ENCODE data around the gene C11orf52. TPM values are rescaled to one million over a fixed set of nuclear protein-coding genes. Genes with fewer than 3 reads are reported as not detected.

Gene C11orf52
- total RNA-seq, 1 experiment from 2014 or later: 4.0 TPM

DNA sequence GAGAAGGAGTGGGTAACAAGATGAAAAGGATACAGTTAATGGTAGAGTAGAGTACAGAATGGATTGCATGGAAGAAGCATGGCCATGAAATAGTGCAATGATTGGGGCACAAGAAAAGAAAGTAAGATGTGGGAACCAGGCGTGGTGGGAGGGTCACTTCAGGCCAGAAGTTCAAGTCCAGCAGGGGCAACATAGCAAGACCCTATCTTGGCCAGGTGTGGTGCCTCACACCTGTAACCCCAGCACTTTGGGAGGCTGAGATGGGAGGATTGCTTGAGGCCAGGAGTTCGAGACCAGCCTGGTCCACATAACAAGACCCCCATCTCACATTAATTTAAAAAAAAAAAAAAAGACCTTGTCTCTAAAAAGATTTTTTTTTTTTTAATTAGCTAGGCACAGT, 1.4 kb upstream of the C11orf52 start:
- no peak overlapping the region for H4K5ac ChIP-seq (ENCODE audit: insufficient read length, low read depth, low read length)
- no peak overlapping the region for H3K23ac ChIP-seq (ENCODE audit: insufficient read length, low read depth, low read length)
- H3K9ac ChIP-seq (ENCODE audit: extremely low read depth, insufficient read length, low read length): no peak overlapping the region
- no peaks in the 10 kb centered on the region for H4K20me1 ChIP-seq (ENCODE audit: control insufficient read depth, insufficient read depth, insufficient read length)
- Mint-ChIP-seq H3K4me1 (peaks cover 16 to 29% of the 10 kb centered on the region in 2 experiments), H3K27me3 (ENCODE audit: low read depth) (no peaks in the 10 kb centered on the region), H3K9me3 (no peaks in the 10 kb centered on the region), H3K27ac (no peak overlapping the region), H3K4me3 (no peak overlapping the region), H3K36me3 (ENCODE audit: insufficient read depth in 1 of 3, low read depth in 3 of 3) (no peaks in the 10 kb centered on the region)
- DNase-seq: no peak
- no peak overlapping the region for H2BK12ac ChIP-seq (ENCODE audit: insufficient read length, low read depth, low read length)
- no peaks in the 10 kb centered on the region for H3K4me1 ChIP-seq (ENCODE audit: insufficient read depth, low read length)
- H4K8ac ChIP-seq (replicated peaks; ENCODE audit: insufficient read length, low read depth, low read length): no peak overlapping the region
- TF ChIP-seq, protein P1, sequence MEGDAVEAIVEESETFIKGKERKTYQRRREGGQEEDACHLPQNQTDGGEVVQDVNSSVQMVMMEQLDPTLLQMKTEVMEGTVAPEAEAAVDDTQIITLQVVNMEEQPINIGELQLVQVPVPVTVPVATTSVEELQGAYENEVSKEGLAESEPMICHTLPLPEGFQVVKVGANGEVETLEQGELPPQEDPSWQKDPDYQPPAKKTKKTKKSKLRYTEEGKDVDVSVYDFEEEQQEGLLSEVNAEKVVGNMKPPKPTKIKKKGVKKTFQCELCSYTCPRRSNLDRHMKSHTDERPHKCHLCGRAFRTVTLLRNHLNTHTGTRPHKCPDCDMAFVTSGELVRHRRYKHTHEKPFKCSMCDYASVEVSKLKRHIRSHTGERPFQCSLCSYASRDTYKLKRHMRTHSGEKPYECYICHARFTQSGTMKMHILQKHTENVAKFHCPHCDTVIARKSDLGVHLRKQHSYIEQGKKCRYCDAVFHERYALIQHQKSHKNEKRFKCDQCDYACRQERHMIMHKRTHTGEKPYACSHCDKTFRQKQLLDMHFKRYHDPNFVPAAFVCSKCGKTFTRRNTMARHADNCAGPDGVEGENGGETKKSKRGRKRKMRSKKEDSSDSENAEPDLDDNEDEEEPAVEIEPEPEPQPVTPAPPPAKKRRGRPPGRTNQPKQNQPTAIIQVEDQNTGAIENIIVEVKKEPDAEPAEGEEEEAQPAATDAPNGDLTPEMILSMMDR (conservative IDR thresholded peaks at IDR 0.05): no peak
- no peak overlapping the region for H2AK5ac ChIP-seq (ENCODE audit: insufficient read length, low read length)
- no peak overlapping the region for H3K56ac ChIP-seq (ENCODE audit: insufficient read length, low read depth, low read length)
- H2BK20ac ChIP-seq (ENCODE audit: low read depth, low read length, poor library complexity, severe bottlenecking): no peak overlapping the region
- H4K91ac ChIP-seq (ENCODE audit: insufficient read length, low read depth, low read length): no peak overlapping the region
- H3K79me2 ChIP-seq (ENCODE audit: insufficient read depth, low read length): no peaks in the 10 kb centered on the region
- no peaks in the 10 kb centered on the region for H3K9me3 ChIP-seq (ENCODE audit: control insufficient read depth, low read depth, low read length)
- WGBS (ENCODE audit: extremely low coverage, insufficient read length, low lambda C conversion rate): no CpG with 5 or more reads among the region's 2 CpGs
- no peak overlapping the region for H3K14ac ChIP-seq (ENCODE audit: insufficient read depth, low read length)
- H3K23me2 ChIP-seq (ENCODE audit: insufficient read length, low read depth, low read length, poor library complexity, severe bottlenecking): no peaks in the 10 kb centered on the region
- no peak overlapping the region for H3K4ac ChIP-seq (ENCODE audit: low read depth, low read length)
- no peak overlapping the region for H3K27ac ChIP-seq (ENCODE audit: insufficient read length, low read depth, low read length)
- no peaks in the 10 kb centered on the region for H3K27me3 ChIP-seq (ENCODE audit: insufficient read depth, low read length)
- H3K79me1 ChIP-seq (ENCODE audit: insufficient read depth, low read depth, low read length, poor library complexity, severe bottlenecking): no peaks in the 10 kb centered on the region
- no peak overlapping the region for H2AFZ ChIP-seq (ENCODE audit: low read length)
- H2BK120ac ChIP-seq (ENCODE audit: low read depth, low read length, poor library complexity, severe bottlenecking): no peak overlapping the region
- no peak overlapping the region for H3K4me2 ChIP-seq (ENCODE audit: insufficient read depth, insufficient read length, low read length)
- H2BK15ac ChIP-seq (ENCODE audit: low read depth, low read length): no peak overlapping the region
- no peak overlapping the region for H3T11ph ChIP-seq (ENCODE audit: low read length)
- no peak overlapping the region for H3K18ac ChIP-seq (ENCODE audit: insufficient read length, low read depth, low read length)
- H2BK5ac ChIP-seq (ENCODE audit: insufficient read length, low read length): no peak overlapping the region

Data from H9 (cell line).